Natural killer cell (primary cell): ENCODE measurements around the gene GLDC. TPM values are rescaled to one million over a fixed set of nuclear protein-coding genes. Genes with fewer than 3 reads are reported as not detected.

Experiments used
- ATAC-seq, 3 donors: fragments of 150-1000 bp in 2 of 3; fragments of 200-7000 bp in 1 of 3; cut with Tn5 transposase; 1 replicate in 1 of 3; 2 replicates in 2 of 3; pipeline ENCODE4 v1.10.0; 2021; ENCODE audit warnings: mild to moderate bottlenecking in 2 of 3, moderate library complexity in 2 of 3
- DNase-seq, 2 donors: peaks; one replicate each; pipeline versions ENCODE4 v3.0.0 to v3.0.0-alpha.2; 2013 to 2021; ENCODE audit warnings: mixed read lengths in 1 of 2
- H3K27ac ChIP-seq: one replicate; pipeline ENCODE4 v1.5.1; 2013; ENCODE audit warnings: mild to moderate bottlenecking, low read length
- H3K27me3 ChIP-seq: one replicate; pipeline ENCODE4 v1.6.1; 2013; ENCODE audit warnings: low read length; ENCODE audit not compliant: control insufficient read depth, insufficient read depth
- H3K36me3 ChIP-seq: one replicate; pipeline ENCODE4 v1.6.1; 2013; ENCODE audit warnings: low read length; ENCODE audit not compliant: control insufficient read depth, insufficient read depth
- H3K4me1 ChIP-seq: one replicate; pipeline ENCODE4 v1.6.1; 2013; ENCODE audit warnings: low read length; ENCODE audit not compliant: control insufficient read depth, insufficient read depth
- H3K4me3 ChIP-seq: one replicate; pipeline ENCODE4 v1.5.1; 2013; ENCODE audit warnings: low read length
- H3K9me3 ChIP-seq: one replicate; pipeline ENCODE4 v1.6.1; 2013; ENCODE audit warnings: low read length; ENCODE audit not compliant: control insufficient read depth, insufficient read depth
- H3K27ac Mint-ChIP-seq, 2 donors: one replicate each; pipeline ENCODE4 v1.8.0; 2022; ENCODE audit warnings: mild to moderate bottlenecking in 2 of 2, mixed read lengths in 2 of 2, moderate library complexity in 1 of 2
- H3K27me3 Mint-ChIP-seq, 2 donors: one replicate each; pipeline ENCODE4 v1.8.0; 2022; ENCODE audit warnings: low read depth in 2 of 2, mixed read lengths in 2 of 2
- H3K36me3 Mint-ChIP-seq: one replicate; pipeline ENCODE4 v1.8.0; 2022; ENCODE audit warnings: mixed read lengths
- H3K4me1 Mint-ChIP-seq, 2 donors: one replicate each; pipeline ENCODE4 v1.8.0; 2022; ENCODE audit warnings: mixed read lengths in 2 of 2
- H3K4me3 Mint-ChIP-seq: one replicate; pipeline ENCODE4 v1.8.0; 2022; ENCODE audit warnings: mild to moderate bottlenecking, moderate library complexity, mixed read lengths
- H3K9me3 Mint-ChIP-seq, 2 donors: one replicate each; pipeline ENCODE4 v1.8.0; 2022; ENCODE audit warnings: mixed read lengths in 2 of 2
- WGBS: methylation state at CpG from one replicate; pipeline ENCODE4 v1.1.7; 2013; ENCODE audit warnings: missing lambda C conversion rate; ENCODE audit not compliant: insufficient coverage; 5-methylcytosine and 5-hydroxymethylcytosine counted together
- intact Hi-C: fragments of 100-400 bp; cut with micrococcal nuclease; formaldehyde crosslinking; loops from one replicate; pipeline ENCODE4 v1.14.2; 2022
- total RNA-seq, 4 donors: library from RNA; stranded (reverse); fragments of 120-200 nt in 1 of 4; gene quantifications; one replicate each; pipeline versions ENCODE4 v1.2.3 to v1.2.4, GENCODE V29; 2013 to 2022
- TF ChIP-seq, protein P1 (sequence below): fragments of 200-600 bp; IDR thresholded peaks from one replicate; pipeline ENCODE4 v1.8.0; 2022; ENCODE audit warnings: antibody characterized with exemption

The GLDC gene
- total RNA-seq, 3 donors from 2014 or later (not counting 1 experiment from before 2014, with no cell fraction given): 1.3 to 4.6 TPM; not detected in 1

DNA sequence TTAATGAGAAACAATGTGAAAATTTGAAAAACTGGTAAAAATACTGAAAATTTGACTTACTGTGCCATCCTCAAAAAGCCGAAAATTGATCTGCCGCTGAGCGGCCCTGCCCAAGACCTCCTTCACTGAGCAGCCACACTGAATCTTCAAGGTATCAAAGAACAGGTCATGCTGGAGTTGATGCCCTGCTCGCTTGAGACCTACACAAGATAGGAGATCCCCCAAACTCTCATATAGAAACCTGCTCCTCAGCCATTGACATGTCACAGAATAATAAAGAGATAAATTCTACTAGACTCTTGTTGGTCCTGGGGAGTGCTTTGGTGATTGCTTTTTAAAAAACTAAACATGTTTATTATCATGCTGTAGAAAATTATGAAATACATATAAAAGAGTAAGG is 52.7 kb downstream of the GLDC start:
- Histone ChIP-seq H3K9me3 (no peaks in the 10 kb centered on the region), H3K27me3 (no peaks in the 10 kb centered on the region), H3K27ac (no peak overlapping the region), H3K4me1 (no peaks in the 10 kb centered on the region), H3K36me3 (no peaks in the 10 kb centered on the region), H3K4me3 (no peak overlapping the region)
- intact Hi-C loops: no loop called here
- no peaks in the 10 kb centered on the region for H3K27me3 Mint-ChIP-seq
- DNase-seq (no peak), ATAC-seq (no peak)
- H3K27ac Mint-ChIP-seq: no peak overlapping the region
- H3K4me1 Mint-ChIP-seq: no peaks in the 10 kb centered on the region
- 94% methylated on average over 4 of the region's 4 CpGs for WGBS
- no peaks in the 10 kb centered on the region for H3K9me3 Mint-ChIP-seq
- H3K36me3 Mint-ChIP-seq: no peaks in the 10 kb centered on the region
- TF ChIP-seq, protein P1, sequence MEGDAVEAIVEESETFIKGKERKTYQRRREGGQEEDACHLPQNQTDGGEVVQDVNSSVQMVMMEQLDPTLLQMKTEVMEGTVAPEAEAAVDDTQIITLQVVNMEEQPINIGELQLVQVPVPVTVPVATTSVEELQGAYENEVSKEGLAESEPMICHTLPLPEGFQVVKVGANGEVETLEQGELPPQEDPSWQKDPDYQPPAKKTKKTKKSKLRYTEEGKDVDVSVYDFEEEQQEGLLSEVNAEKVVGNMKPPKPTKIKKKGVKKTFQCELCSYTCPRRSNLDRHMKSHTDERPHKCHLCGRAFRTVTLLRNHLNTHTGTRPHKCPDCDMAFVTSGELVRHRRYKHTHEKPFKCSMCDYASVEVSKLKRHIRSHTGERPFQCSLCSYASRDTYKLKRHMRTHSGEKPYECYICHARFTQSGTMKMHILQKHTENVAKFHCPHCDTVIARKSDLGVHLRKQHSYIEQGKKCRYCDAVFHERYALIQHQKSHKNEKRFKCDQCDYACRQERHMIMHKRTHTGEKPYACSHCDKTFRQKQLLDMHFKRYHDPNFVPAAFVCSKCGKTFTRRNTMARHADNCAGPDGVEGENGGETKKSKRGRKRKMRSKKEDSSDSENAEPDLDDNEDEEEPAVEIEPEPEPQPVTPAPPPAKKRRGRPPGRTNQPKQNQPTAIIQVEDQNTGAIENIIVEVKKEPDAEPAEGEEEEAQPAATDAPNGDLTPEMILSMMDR: no peak
- H3K4me3 Mint-ChIP-seq: no peak overlapping the region

DNA sequence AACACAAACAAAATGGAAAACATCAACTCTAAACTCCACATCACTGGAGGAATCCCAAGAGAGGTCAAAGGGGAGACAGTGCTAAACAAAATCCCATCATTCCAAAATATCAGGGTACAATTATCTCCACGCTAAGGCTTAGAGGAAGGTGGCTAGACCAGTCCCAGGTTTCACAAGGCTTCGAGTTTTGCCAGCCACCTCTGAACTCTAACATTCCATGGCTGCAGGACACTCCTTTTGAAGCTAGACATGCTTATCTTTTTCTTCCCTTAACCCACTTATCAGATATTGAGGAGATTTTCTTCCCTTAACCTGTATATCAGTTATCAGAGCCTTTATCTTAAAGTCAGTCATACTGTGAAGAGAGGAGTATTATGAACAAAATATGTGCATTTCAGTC is 53.3 kb downstream of the GLDC start:
- intact Hi-C loops: no loop called here
- TF ChIP-seq, protein P1: no peak
- no peak for ATAC-seq

DNA sequence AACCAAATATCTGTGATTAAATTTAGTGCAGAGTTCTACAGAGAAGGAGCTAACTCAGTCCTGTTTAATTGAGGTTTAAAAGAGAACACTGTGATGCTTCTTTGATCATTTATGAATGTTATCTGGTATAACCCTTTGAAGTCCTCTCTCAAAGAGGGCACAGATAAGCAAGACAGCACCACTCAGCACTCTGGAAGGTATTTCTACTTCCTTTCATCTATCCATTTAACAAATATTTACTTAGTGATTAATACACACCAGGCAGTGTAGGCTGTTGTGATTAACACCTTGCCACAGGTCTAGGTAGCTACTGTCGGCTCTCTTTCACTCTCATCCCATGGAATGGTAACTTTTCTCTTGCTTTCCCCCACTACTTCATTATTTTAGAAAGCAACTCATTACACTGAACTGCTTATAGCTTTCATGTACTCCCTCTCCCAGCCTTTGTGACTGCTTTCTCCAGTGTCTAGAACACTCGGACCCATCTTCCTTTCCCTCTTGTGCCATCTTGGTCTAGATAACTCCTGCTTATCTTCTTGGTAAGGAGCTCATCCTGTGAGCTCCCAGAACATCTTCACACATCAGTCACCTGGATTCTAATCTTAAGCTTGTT is 54.7 kb downstream of the GLDC start:
- Mint-ChIP-seq H3K27me3 (no peaks in the 10 kb centered on the region), H3K9me3 (no peaks in the 10 kb centered on the region), H3K27ac (no peak overlapping the region), H3K4me3 (no peak overlapping the region), H3K36me3 (no peaks in the 10 kb centered on the region), H3K4me1 (no peaks in the 10 kb centered on the region)
- Histone ChIP-seq H3K36me3 (no peaks in the 10 kb centered on the region), H3K27me3 (no peaks in the 10 kb centered on the region), H3K27ac (no peak overlapping the region), H3K9me3 (no peaks in the 10 kb centered on the region), H3K4me1 (no peaks in the 10 kb centered on the region), H3K4me3 (no peak overlapping the region)
- 93% methylated on average over 2 of the region's 2 CpGs for WGBS
- ATAC-seq (no peak), DNase-seq (no peak)
- TF ChIP-seq, protein P1: no peak
- intact Hi-C loops: no loop called here

More for the DNA sequence above, 53.3 kb downstream of the GLDC start:
- Histone ChIP-seq H3K36me3 (no peaks in the 10 kb centered on the region), H3K4me1 (no peaks in the 10 kb centered on the region), H3K27ac (no peak overlapping the region), H3K4me3 (no peak overlapping the region), H3K9me3 (no peaks in the 10 kb centered on the region), H3K27me3 (no peaks in the 10 kb centered on the region)
- 83% methylated on average over 2 of the region's 2 CpGs for WGBS
- Mint-ChIP-seq H3K36me3 (no peaks in the 10 kb centered on the region), H3K27ac (no peak overlapping the region), H3K27me3 (no peaks in the 10 kb centered on the region), H3K4me3 (no peak overlapping the region), H3K4me1 (no peaks in the 10 kb centered on the region), H3K9me3 (no peaks in the 10 kb centered on the region)
- DNase-seq: no peak

GRCh38 chr9:6590334-6590733 is 55.2 kb downstream of the GLDC start:
- DNase-seq (no peak), ATAC-seq (no peak)
- no peaks in the 10 kb centered on the region for H3K4me1 Mint-ChIP-seq
- intact Hi-C loops: no loop called here
- Histone ChIP-seq H3K4me1 (no peaks in the 10 kb centered on the region), H3K27me3 (no peaks in the 10 kb centered on the region), H3K4me3 (no peak overlapping the region), H3K9me3 (no peaks in the 10 kb centered on the region), H3K36me3 (no peaks in the 10 kb centered on the region), H3K27ac (no peak overlapping the region)
- 22% methylated on average over 1 of the region's 2 CpGs for WGBS
- H3K36me3 Mint-ChIP-seq: no peaks in the 10 kb centered on the region
- no peaks in the 10 kb centered on the region for H3K27me3 Mint-ChIP-seq
- no peak overlapping the region for H3K4me3 Mint-ChIP-seq
- H3K9me3 Mint-ChIP-seq: no peaks in the 10 kb centered on the region
- no peak overlapping the region for H3K27ac Mint-ChIP-seq
- TF ChIP-seq, protein P1: no peak
